Measurements from ENCODE around the gene WIPF1.
A peak's percentile ranks its signal among the peaks of the same experiment; 100 is the strongest.

WIPF1 gene

GRCh38 chr2:174512345-174512744 is 85.3 kb downstream of the WIPF1 start:
- no peak for DNase-seq (ENCODE audit: extremely low read depth, low read depth)
- H3K4me3 ChIP-seq (replicated peaks; ENCODE audit: low read depth, low read length): no peak overlapping the region
- no peak for TF ChIP-seq CTCF (IDR thresholded peaks at IDR 0.05; ENCODE audit: low read depth, low read length, missing control alignments)

- no peak for DNase-seq (ENCODE audit: extremely low read depth, low read depth)
- no peak for TF ChIP-seq CTCF (IDR thresholded peaks at IDR 0.05; ENCODE audit: low read depth, low read length, missing control alignments)
- H3K4me3 ChIP-seq (replicated peaks; ENCODE audit: low read depth, low read length): no peak overlapping the region
Measured at GRCh38 chr2:174511580-174512260, 85.9 kb downstream of the WIPF1 start.

- H3K4me3 ChIP-seq (replicated peaks; ENCODE audit: low read depth, low read length): no peak overlapping the region
- TF ChIP-seq CTCF (IDR thresholded peaks at IDR 0.05; ENCODE audit: low read depth, low read length, missing control alignments): no peak
- peak; percentile 40 for DNase-seq (ENCODE audit: extremely low read depth, low read depth)
Measured at GRCh38 chr2:174510583-174511189, 86.9 kb downstream of the WIPF1 start.
